ENCODE results near the gene GNAI3. TPM values are rescaled to one million over a fixed set of nuclear protein-coding genes. Genes with fewer than 3 reads are reported as not detected.

Gene GNAI3
- total RNA-seq, 1 experiment from 2014 or later = 6.4 TPM

DNA sequence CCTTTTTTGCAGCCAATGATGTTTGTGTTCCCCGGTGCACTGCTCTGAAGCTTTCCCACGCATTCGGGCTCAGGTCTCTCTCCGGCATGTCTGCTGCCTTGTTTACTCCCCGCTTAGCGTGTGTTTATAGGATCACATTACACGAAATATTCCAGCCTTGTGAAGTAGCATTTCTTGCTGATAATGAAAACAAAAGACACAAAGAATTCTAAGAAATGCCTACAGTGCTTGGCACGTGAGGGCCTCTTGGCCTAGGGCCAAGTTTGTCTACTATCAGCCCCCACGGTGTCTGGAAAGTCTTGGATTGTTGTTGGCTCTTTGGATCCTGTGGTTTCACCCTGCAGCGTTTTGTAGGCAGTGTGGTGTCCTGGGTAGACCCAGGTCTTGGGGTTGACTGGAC, 96.3 kb downstream of the GNAI3 start:
- CTCF ChIA-PET = no interaction called here
- H3K36me3 Mint-ChIP-seq (ENCODE audit: insufficient read depth, unreplicated experiment) = no peaks in the 10 kb centered on the region
- TF ChIP-seq, protein P1, sequence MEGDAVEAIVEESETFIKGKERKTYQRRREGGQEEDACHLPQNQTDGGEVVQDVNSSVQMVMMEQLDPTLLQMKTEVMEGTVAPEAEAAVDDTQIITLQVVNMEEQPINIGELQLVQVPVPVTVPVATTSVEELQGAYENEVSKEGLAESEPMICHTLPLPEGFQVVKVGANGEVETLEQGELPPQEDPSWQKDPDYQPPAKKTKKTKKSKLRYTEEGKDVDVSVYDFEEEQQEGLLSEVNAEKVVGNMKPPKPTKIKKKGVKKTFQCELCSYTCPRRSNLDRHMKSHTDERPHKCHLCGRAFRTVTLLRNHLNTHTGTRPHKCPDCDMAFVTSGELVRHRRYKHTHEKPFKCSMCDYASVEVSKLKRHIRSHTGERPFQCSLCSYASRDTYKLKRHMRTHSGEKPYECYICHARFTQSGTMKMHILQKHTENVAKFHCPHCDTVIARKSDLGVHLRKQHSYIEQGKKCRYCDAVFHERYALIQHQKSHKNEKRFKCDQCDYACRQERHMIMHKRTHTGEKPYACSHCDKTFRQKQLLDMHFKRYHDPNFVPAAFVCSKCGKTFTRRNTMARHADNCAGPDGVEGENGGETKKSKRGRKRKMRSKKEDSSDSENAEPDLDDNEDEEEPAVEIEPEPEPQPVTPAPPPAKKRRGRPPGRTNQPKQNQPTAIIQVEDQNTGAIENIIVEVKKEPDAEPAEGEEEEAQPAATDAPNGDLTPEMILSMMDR (IDR thresholded peaks at IDR 0.05; ENCODE audit: insufficient read depth in 1 of 2, low read depth in 1 of 2, low read length in 1 of 2, severe bottlenecking in 1 of 2, unreplicated experiment in 1 of 2) = no peak
- no TSS peak for BruUV-seq (replicated peaks)
- no peaks in the 10 kb centered on the region for H3K27me3 Mint-ChIP-seq (ENCODE audit: insufficient read depth, unreplicated experiment)
- H3K9me3 ChIP-seq = no peaks in the 10 kb centered on the region
- H3K4me3 Mint-ChIP-seq (ENCODE audit: unreplicated experiment) = no peak overlapping the region
- no peak overlapping the region for H3K4me3 ChIP-seq (ENCODE audit: low read depth, low read length)
- H3K4me1 Mint-ChIP-seq (ENCODE audit: low read depth, unreplicated experiment) = no peaks in the 10 kb centered on the region
- intact Hi-C loops (cut with micrococcal nuclease; ENCODE audit: unreplicated experiment) = loop anchor here (5.0 kb wide), 2 partner anchors 97 to 128 kb away; partner anchors contain the start of gene GNAI3
- H3K27me3 ChIP-seq (replicated peaks; ENCODE audit: control insufficient read depth, insufficient read depth, low read length) = no peaks in the 10 kb centered on the region
- DNase-seq = no peak
- no peaks in the 10 kb centered on the region for H3K4me1 ChIP-seq
- no peak overlapping the region for H3K27ac Mint-ChIP-seq (ENCODE audit: unreplicated experiment)
- H3K36me3 ChIP-seq (ENCODE audit: control insufficient read depth, insufficient read depth, low read length) = no peaks in the 10 kb centered on the region
- H3K9me3 Mint-ChIP-seq (ENCODE audit: unreplicated experiment) = no peaks in the 10 kb centered on the region
- POLR2A ChIA-PET = no interaction called here

- no peak overlapping the region for H3K27ac Mint-ChIP-seq (ENCODE audit: unreplicated experiment)
- no peaks in the 10 kb centered on the region for H3K9me3 Mint-ChIP-seq (ENCODE audit: unreplicated experiment)
- no TSS peak for BruUV-seq (replicated peaks)
- intact Hi-C loops (cut with micrococcal nuclease; ENCODE audit: unreplicated experiment) = no loop called here
- H3K36me3 Mint-ChIP-seq (ENCODE audit: insufficient read depth, unreplicated experiment) = no peaks in the 10 kb centered on the region
- Histone ChIP-seq H3K9me3 (no peaks in the 10 kb centered on the region), H3K27me3 (replicated peaks; ENCODE audit: control insufficient read depth, insufficient read depth, low read length) (no peaks in the 10 kb centered on the region), H3K36me3 (ENCODE audit: control insufficient read depth, insufficient read depth, low read length) (no peaks in the 10 kb centered on the region), H3K4me3 (ENCODE audit: low read depth, low read length) (no peak overlapping the region), H3K4me1 (no peaks in the 10 kb centered on the region)
- ChIA-PET POLR2A (no interaction called here), CTCF (interaction anchor here (0.8 to 3.3 kb wide), 3 partner anchors 9 to 197 kb away, joined by 3 to 18 read pairs (median 6); no protein-coding TSS in a partner anchor)
- peaks cover 7% of the 10 kb centered on the region for H3K4me1 Mint-ChIP-seq (ENCODE audit: low read depth, unreplicated experiment)
- no peak for DNase-seq
- H3K27me3 Mint-ChIP-seq (ENCODE audit: insufficient read depth, unreplicated experiment) = no peaks in the 10 kb centered on the region
- TF ChIP-seq, protein P1 (IDR thresholded peaks at IDR 0.05; ENCODE audit: insufficient read depth in 1 of 2, low read depth in 1 of 2, low read length in 1 of 2, severe bottlenecking in 1 of 2, unreplicated experiment in 1 of 2) = no peak
- no peak overlapping the region for H3K4me3 Mint-ChIP-seq (ENCODE audit: unreplicated experiment)
These were observed 101.1 kb downstream of the GNAI3 start for GRCh38 chr1:109649491-109649914.

- BruUV-seq (replicated peaks) = no TSS peak
- no peaks in the 10 kb centered on the region for H3K36me3 Mint-ChIP-seq (ENCODE audit: insufficient read depth, unreplicated experiment)
These were observed 102.2 kb downstream of the GNAI3 start for GRCh38 chr1:109650609-109651008.

More at GRCh38 chr1:109650609-109651008, 102.2 kb downstream of the GNAI3 start:
- H3K4me1 Mint-ChIP-seq (ENCODE audit: low read depth, unreplicated experiment) = peaks cover 12% of the 10 kb centered on the region
- H3K9me3 Mint-ChIP-seq (ENCODE audit: unreplicated experiment) = no peaks in the 10 kb centered on the region
- H3K27me3 ChIP-seq (replicated peaks; ENCODE audit: control insufficient read depth, insufficient read depth, low read length) = no peaks in the 10 kb centered on the region
- H3K4me3 ChIP-seq (ENCODE audit: low read depth, low read length) = no peak overlapping the region
- H3K4me1 ChIP-seq = no peaks in the 10 kb centered on the region
- TF ChIP-seq, protein P1 (IDR thresholded peaks at IDR 0.05; ENCODE audit: insufficient read depth in 1 of 2, low read depth in 1 of 2, low read length in 1 of 2, severe bottlenecking in 1 of 2, unreplicated experiment in 1 of 2) = no peak
- ChIA-PET POLR2A (no interaction called here), CTCF (interaction anchor here (3.3 kb wide), 1 partner anchor 10 kb away, joined by 18 read pairs; no protein-coding TSS in a partner anchor)
- no peaks in the 10 kb centered on the region for H3K36me3 ChIP-seq (ENCODE audit: control insufficient read depth, insufficient read depth, low read length)
- no peak for DNase-seq
- H3K27me3 Mint-ChIP-seq (ENCODE audit: insufficient read depth, unreplicated experiment) = no peaks in the 10 kb centered on the region
- H3K4me3 Mint-ChIP-seq (ENCODE audit: unreplicated experiment) = no peak overlapping the region
- H3K27ac Mint-ChIP-seq (ENCODE audit: unreplicated experiment) = no peak overlapping the region
- H3K9me3 ChIP-seq = no peaks in the 10 kb centered on the region
- intact Hi-C loops (cut with micrococcal nuclease; ENCODE audit: unreplicated experiment) = no loop called here

All from Caco-2 (cell line).